Endothelial cell of umbilical vein (primary cell): Measurements from ENCODE around the gene USP12. TPM values are rescaled to one million over a fixed set of nuclear protein-coding genes. Genes with fewer than 3 reads are reported as not detected.

Experiments used
- BruUV-seq: library from RNA; stranded (reverse); fragments of 400-500 nt; replicated peaks from 2 replicates; lab custom pipeline; 2021; lab: Mats Ljungman, UMichigan
- CTCF ChIA-PET: fragments of 300-600, 350-600 bp; sonication (Branson Sonifier 250); formaldehyde crosslinking; loops from one replicate; lab custom pipeline; 2021; ENCODE audit warnings: antibody characterized with exemption, inconsistent platforms; lab: Charles Lee
- POLR2A ChIA-PET: fragments of 300-600, 350-600 bp; sonication (Branson Sonifier 250); formaldehyde crosslinking; loops from one replicate; lab custom pipeline; 2021; ENCODE audit warnings: antibody characterized with exemption, inconsistent platforms; lab: Charles Lee
- DNase-seq: peaks from one replicate; pipeline ENCODE4 v3.0.0-alpha.2; 2011; ENCODE audit warnings: low read depth, low spot score
- FAIRE-seq: peaks from 2 replicates; lab custom pipeline; 2011; peaks lifted over from hg19 to GRCh38; lab: Jason Lieb, UNC
- H2AFZ ChIP-seq: 2 replicates; pipeline ENCODE4 v1.6.0; 2012; ENCODE audit warnings: low read depth, low read length, control low read depth, inconsistent platforms
- H3K27ac ChIP-seq: 2 replicates; pipeline ENCODE4 v1.5.1; 2011; ENCODE audit warnings: low read depth, mild to moderate bottlenecking, control low read depth, low read length, moderate library complexity; ENCODE audit not compliant: insufficient read depth
- H3K27me3 ChIP-seq, 2 experiments: 2 replicates each; pipeline versions ENCODE4 v1.6.0 to v1.6.1; 2011; ENCODE audit warnings: low read length in 2 of 2, mixed read lengths in 1 of 2; ENCODE audit not compliant: control insufficient read depth in 2 of 2, insufficient read depth in 2 of 2
- H3K36me3 ChIP-seq, 2 experiments: 2 replicates in 1 of 2; 3 replicates in 1 of 2; pipeline ENCODE4 v1.5.1; 2011; ENCODE audit warnings: low read length in 2 of 2, mild to moderate bottlenecking in 1 of 2, moderate library complexity in 1 of 2; ENCODE audit not compliant: control insufficient read depth in 2 of 2, insufficient read depth in 2 of 2; ENCODE audit errors: extremely low read depth in 1 of 2
- H3K4me1 ChIP-seq: 3 replicates; pipeline ENCODE4 v1.5.1; 2011; ENCODE audit warnings: mild to moderate bottlenecking, low read length; ENCODE audit not compliant: control insufficient read depth, insufficient read depth; ENCODE audit errors: extremely low read depth
- H3K4me2 ChIP-seq: 2 replicates; pipeline ENCODE4 v1.6.1; 2011; ENCODE audit warnings: low read length, control low read depth, mixed read lengths; ENCODE audit not compliant: insufficient read depth
- H3K4me3 ChIP-seq, 3 experiments: fragments of 200-600 bp in 1 of 3; sonication (generic), shearing (Covaris generic) in 1 of 3; replicated peaks in 1 of 3; 2 replicates each; pipeline ENCODE4 v1.5.1; 2011 to 2016; ENCODE audit warnings: control low read depth in 3 of 3, low read length in 3 of 3, mild to moderate bottlenecking in 2 of 3, inconsistent platforms in 1 of 3, low read depth in 1 of 3, moderate library complexity in 1 of 3; ENCODE audit not compliant: insufficient read depth in 1 of 3
- H3K79me2 ChIP-seq: 2 replicates; pipeline ENCODE4 v1.6.0; 2012; ENCODE audit warnings: low read length, inconsistent platforms; ENCODE audit not compliant: control insufficient read depth, insufficient read depth
- H3K9ac ChIP-seq: replicated peaks from 2 replicates; pipeline ENCODE3; 2011; ENCODE audit warnings: low read length, control low read depth; ENCODE audit not compliant: insufficient read depth; ENCODE audit errors: extremely low read depth
- H3K9me1 ChIP-seq: replicated peaks from 3 replicates; pipeline ENCODE4 v1.6.0; 2011; ENCODE audit warnings: mild to moderate bottlenecking, low read length; ENCODE audit not compliant: control insufficient read depth, insufficient read depth; ENCODE audit errors: extremely low read depth
- H3K9me3 ChIP-seq: replicated peaks from 2 replicates; pipeline ENCODE4 v1.5.1; 2012; ENCODE audit warnings: low read length, inconsistent platforms; ENCODE audit not compliant: control insufficient read depth, insufficient read depth
- H4K20me1 ChIP-seq: replicated peaks from 2 replicates; pipeline ENCODE3; 2011; ENCODE audit warnings: mild to moderate bottlenecking, low read length; ENCODE audit not compliant: control insufficient read depth, insufficient read depth; ENCODE audit errors: extremely low read depth
- EZH2 ChIP-seq: IDR thresholded peaks from 2 replicates; pipeline ENCODE4 v1.6.1; 2012; ENCODE audit warnings: borderline replicate concordance, low read depth, mild to moderate bottlenecking, moderate library complexity, low read length, inconsistent platforms; ENCODE audit not compliant: severe bottlenecking
- FOS ChIP-seq: IDR thresholded peaks from 2 replicates; pipeline ENCODE4 v1.6.1; 2011; ENCODE audit warnings: mild to moderate bottlenecking, low read length, moderate library complexity, borderline replicate concordance; ENCODE audit not compliant: insufficient read depth
- GATA2 ChIP-seq: IDR thresholded peaks from 2 replicates; pipeline ENCODE4 v1.7.0; 2011; ENCODE audit warnings: low read depth, mild to moderate bottlenecking, moderate library complexity, mixed read lengths, low read length; ENCODE audit not compliant: insufficient read length, insufficient read depth
- JUN ChIP-seq: IDR thresholded peaks from 2 replicates; pipeline ENCODE4 v1.6.1; 2011; ENCODE audit warnings: borderline replicate concordance, low read depth; ENCODE audit not compliant: insufficient read length, insufficient read depth
- MYC ChIP-seq: IDR thresholded peaks from one replicate; pipeline ENCODE4 v1.6.1; 2011; ENCODE audit warnings: mild to moderate bottlenecking, low read depth, low read length
- POLR2A ChIP-seq: IDR thresholded peaks from 2 replicates; pipeline ENCODE4 v1.6.1; 2012; ENCODE audit warnings: low read depth, mild to moderate bottlenecking, control low read depth, low read length
- POLR2AphosphoS5 ChIP-seq: IDR thresholded peaks from 2 replicates; pipeline ENCODE4 v1.6.1; 2012; ENCODE audit warnings: low read depth, mild to moderate bottlenecking, control low read depth, low read length, moderate library complexity; ENCODE audit not compliant: insufficient read depth
- dilution Hi-C: fragments of 300-500 bp; cut with MboI; formaldehyde crosslinking; loops from one replicate; pipeline ENCODE4 v1.15.0; 2019; ENCODE audit warnings: low sequenced_read_pairs; ENCODE audit not compliant: extremely low pct_ligation_motif_present
- intact Hi-C: fragments of 100-400 bp; cut with micrococcal nuclease; formaldehyde crosslinking; loops from one replicate; pipeline ENCODE4 v1.10.0; 2022
- polyA plus RNA-seq, 4 experiments: library from polyadenylated mRNA; depleted of rRNA in 3 of 4; stranded (reverse) in 3 of 4; unstranded in 1 of 4; fragments of >200 nt; gene quantifications; 2 replicates each; pipeline versions ENCODE4 v1.2.1 to v1.2.3, GENCODE V29; 2011 to 2012; ENCODE audit warnings: missing spikeins in 1 of 4
- total RNA-seq: library from RNA; stranded (reverse); gene quantifications from 2 replicates; pipeline ENCODE4 v1.2.3, GENCODE V29; 2021
- TF ChIP-seq, protein P1 (sequence below), 2 donors: IDR thresholded peaks; 1 replicate in 1 of 2; 2 replicates in 1 of 2; pipeline ENCODE4 v1.5.1; 2011; ENCODE audit warnings: low read length in 2 of 2, mild to moderate bottlenecking in 2 of 2, moderate library complexity in 2 of 2, control low read depth in 1 of 2, inconsistent platforms in 1 of 2, low read depth in 1 of 2; ENCODE audit not compliant: insufficient read depth in 1 of 2; ENCODE audit errors: extremely low read depth in 1 of 2
- TF ChIP-seq, protein P2 (sequence below): IDR thresholded peaks from 2 replicates; pipeline ENCODE4 v1.6.1; 2011; ENCODE audit not compliant: insufficient read depth, insufficient read length

USP12 gene
- total and polyA plus RNA-seq, 2 donors (not counting 3 experiments of a cell fraction or from before 2014, with no cell fraction given) = 6.2 to 33.4 TPM

GRCh38 chr13:27189192-27189591 is 17.6 kb upstream of the USP12 start:
- no peaks in the 10 kb centered on the region for H3K27me3 ChIP-seq
- DNase-seq = peak; percentile 11

More at GRCh38 chr13:27189192-27189591, 17.6 kb upstream of the USP12 start:
- peaks cover 13% of the 10 kb centered on the region for H3K4me1 ChIP-seq
- BruUV-seq = no TSS peak
- H3K79me2 ChIP-seq = no peaks in the 10 kb centered on the region
- no peak overlapping the region for H3K9ac ChIP-seq
- H4K20me1 ChIP-seq = no peaks in the 10 kb centered on the region
- H2AFZ ChIP-seq = peak overlapping the region; percentile 59
- no peaks in the 10 kb centered on the region for H3K9me3 ChIP-seq
- peak overlapping the region; percentile 51 for H3K4me2 ChIP-seq
- no peak overlapping the region for H3K27ac ChIP-seq
- intact Hi-C loops = no loop called here
- ChIA-PET POLR2A (no interaction called here), CTCF (no interaction called here)
- H3K36me3 ChIP-seq = no peaks in the 10 kb centered on the region
- H3K4me3 ChIP-seq = no peak overlapping the region
- dilution Hi-C loops = no loop called here
- no peak for FAIRE-seq
- TF ChIP-seq POLR2AphosphoS5 (no peak), MYC (no peak), FOS (no peak), POLR2A (no peak), JUN (no peak), GATA2 (no peak), EZH2 (no peak)
- TF ChIP-seq, protein P1, sequence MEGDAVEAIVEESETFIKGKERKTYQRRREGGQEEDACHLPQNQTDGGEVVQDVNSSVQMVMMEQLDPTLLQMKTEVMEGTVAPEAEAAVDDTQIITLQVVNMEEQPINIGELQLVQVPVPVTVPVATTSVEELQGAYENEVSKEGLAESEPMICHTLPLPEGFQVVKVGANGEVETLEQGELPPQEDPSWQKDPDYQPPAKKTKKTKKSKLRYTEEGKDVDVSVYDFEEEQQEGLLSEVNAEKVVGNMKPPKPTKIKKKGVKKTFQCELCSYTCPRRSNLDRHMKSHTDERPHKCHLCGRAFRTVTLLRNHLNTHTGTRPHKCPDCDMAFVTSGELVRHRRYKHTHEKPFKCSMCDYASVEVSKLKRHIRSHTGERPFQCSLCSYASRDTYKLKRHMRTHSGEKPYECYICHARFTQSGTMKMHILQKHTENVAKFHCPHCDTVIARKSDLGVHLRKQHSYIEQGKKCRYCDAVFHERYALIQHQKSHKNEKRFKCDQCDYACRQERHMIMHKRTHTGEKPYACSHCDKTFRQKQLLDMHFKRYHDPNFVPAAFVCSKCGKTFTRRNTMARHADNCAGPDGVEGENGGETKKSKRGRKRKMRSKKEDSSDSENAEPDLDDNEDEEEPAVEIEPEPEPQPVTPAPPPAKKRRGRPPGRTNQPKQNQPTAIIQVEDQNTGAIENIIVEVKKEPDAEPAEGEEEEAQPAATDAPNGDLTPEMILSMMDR (IDR thresholded peaks at IDR 0.05; ENCODE audit: extremely low read depth in 1 of 2, insufficient read depth in 1 of 2, low read depth in 1 of 2, low read length in 2 of 2) = no peak
- TF ChIP-seq, protein P2, sequence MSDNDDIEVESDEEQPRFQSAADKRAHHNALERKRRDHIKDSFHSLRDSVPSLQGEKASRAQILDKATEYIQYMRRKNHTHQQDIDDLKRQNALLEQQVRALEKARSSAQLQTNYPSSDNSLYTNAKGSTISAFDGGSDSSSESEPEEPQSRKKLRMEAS = no peak
- H3K9me1 ChIP-seq = no peaks in the 10 kb centered on the region
